ENCODE results near the gene DNMT3A. TPM values are rescaled to one million over a fixed set of nuclear protein-coding genes. Genes with fewer than 3 reads are reported as not detected.

Gene DNMT3A
- total RNA-seq, 1 experiment from 2014 or later: 215 TPM

GRCh38 chr2:25335971-25336370, 5.8 kb downstream of the DNMT3A start:
- WGBS (ENCODE audit: extremely low coverage, insufficient read length, low lambda C conversion rate): no CpG with 5 or more reads among the region's 6 CpGs
- H3K9ac ChIP-seq (ENCODE audit: extremely low read depth, insufficient read length, low read length): no peak overlapping the region
- Mint-ChIP-seq H3K4me1 (peaks cover 61 to 74% of the 10 kb centered on the region in 2 experiments), H3K9me3 (no peaks in the 10 kb centered on the region), H3K27ac (no peak overlapping the region), H3K27me3 (ENCODE audit: low read depth) (no peaks in the 10 kb centered on the region; the same call in 1 of the 2 replicates), H3K4me3 (no peak overlapping the region), H3K36me3 (ENCODE audit: insufficient read depth in 1 of 3, low read depth in 3 of 3) (no peaks in the 10 kb centered on the region; a peak in 1 of 7 replicates)
- H2AFZ ChIP-seq (ENCODE audit: low read length): no peak overlapping the region
- H4K91ac ChIP-seq (ENCODE audit: insufficient read length, low read depth, low read length): no peak overlapping the region
- no peak overlapping the region for H2BK20ac ChIP-seq (ENCODE audit: low read depth, low read length, poor library complexity, severe bottlenecking)
- TF ChIP-seq CTCF (conservative IDR thresholded peaks at IDR 0.05): no peak
- H3K79me1 ChIP-seq (ENCODE audit: insufficient read depth, low read depth, low read length, poor library complexity, severe bottlenecking): no peaks in the 10 kb centered on the region
- peaks cover 2% of the 10 kb centered on the region for H3K23me2 ChIP-seq (ENCODE audit: insufficient read length, low read depth, low read length, poor library complexity, severe bottlenecking)
- H3K9me3 ChIP-seq (ENCODE audit: control insufficient read depth, low read depth, low read length): no peaks in the 10 kb centered on the region
- no peak overlapping the region for H2AK5ac ChIP-seq (ENCODE audit: insufficient read length, low read length)
- no peaks in the 10 kb centered on the region; the same call in 1 of the 2 replicates for H3K79me2 ChIP-seq (ENCODE audit: insufficient read depth, low read length)
- no peak overlapping the region for H3T11ph ChIP-seq (ENCODE audit: low read length)
- H3K4me2 ChIP-seq (ENCODE audit: insufficient read depth, insufficient read length, low read length): no peak overlapping the region
- H4K5ac ChIP-seq (ENCODE audit: insufficient read length, low read depth, low read length): no peak overlapping the region
- no peak overlapping the region for H4K8ac ChIP-seq (replicated peaks; ENCODE audit: insufficient read length, low read depth, low read length)
- no peak overlapping the region for H3K18ac ChIP-seq (ENCODE audit: insufficient read length, low read depth, low read length)
- no peaks in the 10 kb centered on the region for H3K27me3 ChIP-seq (ENCODE audit: insufficient read depth, low read length)
- H4K20me1 ChIP-seq (ENCODE audit: control insufficient read depth, insufficient read depth, insufficient read length): no peaks in the 10 kb centered on the region
- no peak overlapping the region; the same call in 1 of the 2 replicates for H3K14ac ChIP-seq (ENCODE audit: insufficient read depth, low read length)
- no peak for DNase-seq
- no peak overlapping the region for H3K27ac ChIP-seq (ENCODE audit: insufficient read length, low read depth, low read length)
- no peak overlapping the region for H3K4ac ChIP-seq (ENCODE audit: low read depth, low read length)
- no peak overlapping the region for H2BK5ac ChIP-seq (ENCODE audit: insufficient read length, low read length)
- H3K4me1 ChIP-seq (ENCODE audit: insufficient read depth, low read length): peaks cover 15% of the 10 kb centered on the region; the same call in 1 of the 2 replicates
- no peak overlapping the region for H2BK12ac ChIP-seq (ENCODE audit: insufficient read length, low read depth, low read length)
- no peak overlapping the region for H3K56ac ChIP-seq (ENCODE audit: insufficient read length, low read depth, low read length)
- H3K23ac ChIP-seq (ENCODE audit: insufficient read length, low read depth, low read length): no peak overlapping the region
- H2BK15ac ChIP-seq (ENCODE audit: low read depth, low read length): no peak overlapping the region
- no peak overlapping the region for H2BK120ac ChIP-seq (ENCODE audit: low read depth, low read length, poor library complexity, severe bottlenecking)

Data from H9 (cell line).